ENCODE data around the gene VWA3B. TPM values are rescaled to one million over a fixed set of nuclear protein-coding genes. Genes with fewer than 3 reads are reported as not detected.

VWA3B gene
- total and polyA plus RNA-seq, 2 donors (not counting 3 experiments of a cell fraction or from before 2014, with no cell fraction given) = not detected

DNA sequence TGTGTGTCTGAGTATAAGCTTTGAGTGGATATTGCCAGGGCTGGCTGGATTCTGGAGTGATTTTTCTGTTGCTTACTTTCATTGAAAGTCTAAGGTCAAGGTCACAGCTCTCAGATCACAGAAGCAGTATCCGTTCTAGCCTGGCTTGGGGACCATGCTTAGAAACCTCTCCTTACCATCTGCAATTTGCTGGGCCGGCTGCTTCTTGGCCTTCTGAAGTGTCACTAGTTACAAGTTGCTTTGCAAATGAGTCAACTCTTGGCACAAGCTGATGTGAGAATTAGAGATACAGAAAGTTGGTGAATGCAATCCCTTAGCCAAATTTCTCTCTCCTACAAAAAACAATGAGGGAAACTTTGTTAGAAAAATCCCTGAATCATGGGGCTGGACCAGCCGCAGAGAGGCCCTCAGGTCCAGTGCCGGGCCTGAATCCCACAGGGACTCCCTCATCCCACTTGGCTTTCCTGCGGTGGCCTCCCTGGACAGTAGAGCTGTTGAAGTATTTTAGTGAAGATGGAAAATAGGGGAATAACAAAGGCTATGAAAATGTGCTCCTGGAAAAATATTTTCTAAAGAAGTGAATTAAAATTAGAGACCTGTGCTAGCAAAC, 166.6 kb downstream of the VWA3B start:
- no peaks in the 10 kb centered on the region for H3K9me3 ChIP-seq (replicated peaks; ENCODE audit: control insufficient read depth, insufficient read depth, low read length)
- DNase-seq (ENCODE audit: low read depth, low spot score) = no peak
- H3K36me3 ChIP-seq (ENCODE audit: control insufficient read depth in 2 of 2, extremely low read depth in 1 of 2, insufficient read depth in 2 of 2, low read length in 2 of 2) = no peaks in the 10 kb centered on the region
- FAIRE-seq = no peak
- H2AFZ ChIP-seq (ENCODE audit: low read depth, low read length) = no peak overlapping the region
- H3K4me2 ChIP-seq (ENCODE audit: insufficient read depth, low read length) = no peak overlapping the region
- ChIA-PET CTCF (interaction anchor here (1.0 to 1.4 kb wide), 3 partner anchors 8 to 447 kb away, joined by 3 read pairs; no protein-coding TSS in a partner anchor), POLR2A (no interaction called here)
- dilution Hi-C loops (cut with MboI; ENCODE audit: extremely low pct_ligation_motif_present, low sequenced_read_pairs) (no loop called here), intact Hi-C loops (cut with micrococcal nuclease) (no loop called here)
- TF ChIP-seq POLR2A (IDR thresholded peaks at IDR 0.05; ENCODE audit: low read depth, low read length) (no peak), EZH2 (IDR thresholded peaks at IDR 0.05; ENCODE audit: borderline replicate concordance, low read depth, low read length, severe bottlenecking) (no peak), POLR2AphosphoS5 (IDR thresholded peaks at IDR 0.05; ENCODE audit: insufficient read depth, low read depth, low read length) (no peak), JUN (IDR thresholded peaks at IDR 0.05; ENCODE audit: borderline replicate concordance, insufficient read depth, insufficient read length, low read depth) (no peak), MYC (IDR thresholded peaks at IDR 0.05; ENCODE audit: low read depth, low read length) (no peak)
- TF ChIP-seq, protein P1, sequence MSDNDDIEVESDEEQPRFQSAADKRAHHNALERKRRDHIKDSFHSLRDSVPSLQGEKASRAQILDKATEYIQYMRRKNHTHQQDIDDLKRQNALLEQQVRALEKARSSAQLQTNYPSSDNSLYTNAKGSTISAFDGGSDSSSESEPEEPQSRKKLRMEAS (IDR thresholded peaks at IDR 0.05; ENCODE audit: insufficient read depth, insufficient read length) = no peak
- H4K20me1 ChIP-seq (replicated peaks; ENCODE audit: control insufficient read depth, extremely low read depth, insufficient read depth, low read length) = no peaks in the 10 kb centered on the region
- no peaks in the 10 kb centered on the region for H3K79me2 ChIP-seq (ENCODE audit: control insufficient read depth, insufficient read depth, low read length)
- BruUV-seq (replicated peaks) = no TSS peak
- peaks cover 0 to 7% of the 10 kb centered on the region in 2 experiments for H3K27me3 ChIP-seq (ENCODE audit: control insufficient read depth in 2 of 2, insufficient read depth in 2 of 2, low read length in 2 of 2)
- no peak overlapping the region for H3K4me3 ChIP-seq (replicated peaks in 1 of 3; ENCODE audit: insufficient read depth in 1 of 3, low read depth in 1 of 3, low read length in 3 of 3)
- no peak overlapping the region for H3K9ac ChIP-seq (replicated peaks; ENCODE audit: extremely low read depth, insufficient read depth, low read length)
- no peaks in the 10 kb centered on the region for H3K9me1 ChIP-seq (replicated peaks; ENCODE audit: control insufficient read depth, extremely low read depth, insufficient read depth, low read length)
- no peak overlapping the region for H3K27ac ChIP-seq (ENCODE audit: insufficient read depth, low read depth, low read length)
- H3K4me1 ChIP-seq (ENCODE audit: control insufficient read depth, extremely low read depth, insufficient read depth, low read length) = no peaks in the 10 kb centered on the region

DNA sequence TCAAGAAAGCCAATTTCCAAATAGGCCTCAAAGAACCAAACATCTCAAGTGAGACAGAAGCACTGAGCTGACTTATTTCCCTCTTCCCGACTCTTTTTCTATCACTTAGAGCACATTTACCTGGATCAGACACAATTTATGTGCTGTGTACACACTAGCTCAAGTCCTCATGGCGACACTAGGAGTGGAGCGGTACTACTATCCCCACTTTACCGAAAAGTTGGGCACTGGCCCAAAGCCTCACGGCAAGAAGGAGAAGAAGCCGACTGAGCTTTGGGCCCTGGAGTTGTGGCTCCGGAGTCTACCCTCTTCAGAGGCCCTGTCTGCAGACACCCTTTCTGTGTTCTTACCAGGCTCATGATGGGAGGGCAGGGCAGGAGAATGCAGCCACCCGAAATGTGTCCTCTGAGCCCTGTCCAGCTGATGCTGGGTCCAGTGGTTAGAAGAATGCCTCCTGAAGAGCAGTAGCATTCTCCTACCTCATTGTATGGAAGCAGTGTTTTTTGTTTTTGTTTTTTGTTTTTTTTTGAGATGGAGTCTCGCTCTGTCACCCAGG, 167.6 kb downstream of the VWA3B start:
- ChIA-PET POLR2A (no interaction called here), CTCF (interaction anchor here (0.9 to 1.3 kb wide), 2 partner anchors 15 to 448 kb away, joined by 3 read pairs; no protein-coding TSS in a partner anchor)
- TF ChIP-seq JUN (IDR thresholded peaks at IDR 0.05; ENCODE audit: borderline replicate concordance, insufficient read depth, insufficient read length, low read depth) = no peak
- no peak for TF ChIP-seq POLR2AphosphoS5 (IDR thresholded peaks at IDR 0.05; ENCODE audit: insufficient read depth, low read depth, low read length)
- no peak for TF ChIP-seq GATA2 (IDR thresholded peaks at IDR 0.05; ENCODE audit: insufficient read depth, insufficient read length, low read depth, low read length)
- TF ChIP-seq, protein P2, sequence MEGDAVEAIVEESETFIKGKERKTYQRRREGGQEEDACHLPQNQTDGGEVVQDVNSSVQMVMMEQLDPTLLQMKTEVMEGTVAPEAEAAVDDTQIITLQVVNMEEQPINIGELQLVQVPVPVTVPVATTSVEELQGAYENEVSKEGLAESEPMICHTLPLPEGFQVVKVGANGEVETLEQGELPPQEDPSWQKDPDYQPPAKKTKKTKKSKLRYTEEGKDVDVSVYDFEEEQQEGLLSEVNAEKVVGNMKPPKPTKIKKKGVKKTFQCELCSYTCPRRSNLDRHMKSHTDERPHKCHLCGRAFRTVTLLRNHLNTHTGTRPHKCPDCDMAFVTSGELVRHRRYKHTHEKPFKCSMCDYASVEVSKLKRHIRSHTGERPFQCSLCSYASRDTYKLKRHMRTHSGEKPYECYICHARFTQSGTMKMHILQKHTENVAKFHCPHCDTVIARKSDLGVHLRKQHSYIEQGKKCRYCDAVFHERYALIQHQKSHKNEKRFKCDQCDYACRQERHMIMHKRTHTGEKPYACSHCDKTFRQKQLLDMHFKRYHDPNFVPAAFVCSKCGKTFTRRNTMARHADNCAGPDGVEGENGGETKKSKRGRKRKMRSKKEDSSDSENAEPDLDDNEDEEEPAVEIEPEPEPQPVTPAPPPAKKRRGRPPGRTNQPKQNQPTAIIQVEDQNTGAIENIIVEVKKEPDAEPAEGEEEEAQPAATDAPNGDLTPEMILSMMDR (IDR thresholded peaks at IDR 0.05; ENCODE audit: extremely low read depth in 1 of 2, insufficient read depth in 1 of 2, low read depth in 1 of 2, low read length in 2 of 2) = no peak
- TF ChIP-seq FOS (IDR thresholded peaks at IDR 0.05; ENCODE audit: borderline replicate concordance, insufficient read depth, low read length) = no peak
- TF ChIP-seq MYC (IDR thresholded peaks at IDR 0.05; ENCODE audit: low read depth, low read length) = no peak
- TF ChIP-seq, protein P1 (IDR thresholded peaks at IDR 0.05; ENCODE audit: insufficient read depth, insufficient read length) = no peak
- no peak for TF ChIP-seq EZH2 (IDR thresholded peaks at IDR 0.05; ENCODE audit: borderline replicate concordance, low read depth, low read length, severe bottlenecking)
- Histone ChIP-seq H3K9me1 (replicated peaks; ENCODE audit: control insufficient read depth, extremely low read depth, insufficient read depth, low read length) (no peaks in the 10 kb centered on the region), H3K27me3 (ENCODE audit: control insufficient read depth in 2 of 2, insufficient read depth in 2 of 2, low read length in 2 of 2) (peaks cover 0 to 9% of the 10 kb centered on the region in 2 experiments), H3K79me2 (ENCODE audit: control insufficient read depth, insufficient read depth, low read length) (no peaks in the 10 kb centered on the region), H3K4me1 (ENCODE audit: control insufficient read depth, extremely low read depth, insufficient read depth, low read length) (no peaks in the 10 kb centered on the region), H3K4me2 (ENCODE audit: insufficient read depth, low read length) (no peak overlapping the region), H3K9me3 (replicated peaks; ENCODE audit: control insufficient read depth, insufficient read depth, low read length) (no peaks in the 10 kb centered on the region), H2AFZ (ENCODE audit: low read depth, low read length) (no peak overlapping the region), H3K4me3 (replicated peaks in 1 of 3; ENCODE audit: insufficient read depth in 1 of 3, low read depth in 1 of 3, low read length in 3 of 3) (no peak overlapping the region), H3K27ac (ENCODE audit: insufficient read depth, low read depth, low read length) (no peak overlapping the region), H3K36me3 (ENCODE audit: control insufficient read depth in 2 of 2, extremely low read depth in 1 of 2, insufficient read depth in 2 of 2, low read length in 2 of 2) (no peaks in the 10 kb centered on the region), H3K9ac (replicated peaks; ENCODE audit: extremely low read depth, insufficient read depth, low read length) (no peak overlapping the region), H4K20me1 (replicated peaks; ENCODE audit: control insufficient read depth, extremely low read depth, insufficient read depth, low read length) (no peaks in the 10 kb centered on the region)
- dilution Hi-C loops (cut with MboI; ENCODE audit: extremely low pct_ligation_motif_present, low sequenced_read_pairs) (no loop called here), intact Hi-C loops (cut with micrococcal nuclease) (no loop called here)
- DNase-seq (ENCODE audit: low read depth, low spot score) = no peak
- no TSS peak for BruUV-seq (replicated peaks)
- no peak for FAIRE-seq

All from endothelial cell of umbilical vein (primary cell).